NCI-H187 (cell line): Measurements from ENCODE around the gene CRABP1.
"Not testable (repeated sequence)": the region's sequence is repeated elsewhere in the genome, so short reads cannot be mapped to it uniquely, and the experiment has no call there.

Experiments used
- DNase-seq, 2 experiments: peaks; one replicate each; lab custom pipeline; 2025; lab: John Stamatoyannopoulos, UW

Gene CRABP1

DNA sequence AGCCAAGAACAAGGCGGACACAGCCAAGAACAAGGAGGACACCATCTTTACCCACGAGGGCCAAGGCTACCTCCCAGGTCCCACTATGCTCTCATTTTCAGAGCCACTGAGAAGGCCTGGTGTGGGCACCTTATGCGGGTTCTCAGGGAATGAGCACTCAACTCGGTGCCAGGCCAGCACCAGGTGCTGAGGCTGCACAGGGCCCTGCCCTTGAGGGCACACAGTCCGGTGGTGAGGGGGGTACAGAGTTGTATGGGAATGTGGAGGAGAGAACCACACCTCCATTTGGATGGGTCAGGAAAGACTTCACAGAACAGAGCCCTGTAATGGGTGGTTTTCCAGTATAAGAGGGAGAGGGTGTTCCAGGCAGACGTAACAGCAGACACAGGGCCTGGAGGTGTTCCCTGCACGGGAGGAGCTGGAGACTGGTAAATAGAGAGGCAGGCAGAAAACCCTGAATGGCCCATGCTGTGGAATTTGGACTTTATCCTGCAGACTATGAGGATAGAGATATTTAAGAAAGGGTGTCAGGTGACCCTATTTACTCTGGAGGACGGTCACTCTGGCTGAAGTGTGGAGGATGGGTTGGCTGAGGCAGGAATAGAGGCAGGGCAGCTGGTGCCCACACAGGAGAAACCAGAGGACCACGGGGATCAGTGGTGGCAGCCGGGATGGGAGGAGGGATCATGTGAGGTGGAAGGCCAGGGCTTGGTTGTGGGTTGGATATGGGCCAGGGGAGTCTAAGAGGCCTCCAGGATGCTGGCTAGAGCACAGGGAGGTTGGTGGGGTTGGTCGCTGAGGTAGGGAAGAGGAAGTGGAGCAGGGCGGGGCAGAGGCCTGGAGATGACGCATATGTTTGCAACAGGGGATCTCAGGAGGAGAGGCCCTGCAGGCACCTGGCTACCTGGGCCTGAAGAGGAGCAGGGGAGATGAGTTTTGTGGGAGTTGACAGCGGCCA is 34.6 kb downstream of the CRABP1 start:
- DNase-seq: no peak

DNA sequence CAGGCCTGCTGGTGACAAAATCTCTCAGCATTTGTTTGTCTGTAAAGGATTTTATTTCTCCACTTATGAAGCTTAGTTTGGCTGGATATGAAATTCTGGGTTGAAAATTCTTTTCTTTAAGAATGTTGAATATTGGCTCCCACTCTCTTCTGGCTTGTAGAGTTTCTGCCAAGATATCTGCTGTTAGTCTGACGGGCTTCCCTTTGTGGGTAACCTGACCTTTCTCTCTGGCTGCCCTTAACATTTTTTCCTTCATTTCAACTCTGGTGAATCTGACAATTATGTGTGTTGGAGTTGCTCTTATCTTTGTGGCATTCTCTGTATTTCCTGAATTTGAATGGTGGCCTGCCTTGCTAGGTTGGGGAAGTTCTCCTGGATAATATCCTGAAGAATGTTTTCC is 40.0 kb downstream of the CRABP1 start:
- DNase-seq: not testable (repeated sequence)

DNA sequence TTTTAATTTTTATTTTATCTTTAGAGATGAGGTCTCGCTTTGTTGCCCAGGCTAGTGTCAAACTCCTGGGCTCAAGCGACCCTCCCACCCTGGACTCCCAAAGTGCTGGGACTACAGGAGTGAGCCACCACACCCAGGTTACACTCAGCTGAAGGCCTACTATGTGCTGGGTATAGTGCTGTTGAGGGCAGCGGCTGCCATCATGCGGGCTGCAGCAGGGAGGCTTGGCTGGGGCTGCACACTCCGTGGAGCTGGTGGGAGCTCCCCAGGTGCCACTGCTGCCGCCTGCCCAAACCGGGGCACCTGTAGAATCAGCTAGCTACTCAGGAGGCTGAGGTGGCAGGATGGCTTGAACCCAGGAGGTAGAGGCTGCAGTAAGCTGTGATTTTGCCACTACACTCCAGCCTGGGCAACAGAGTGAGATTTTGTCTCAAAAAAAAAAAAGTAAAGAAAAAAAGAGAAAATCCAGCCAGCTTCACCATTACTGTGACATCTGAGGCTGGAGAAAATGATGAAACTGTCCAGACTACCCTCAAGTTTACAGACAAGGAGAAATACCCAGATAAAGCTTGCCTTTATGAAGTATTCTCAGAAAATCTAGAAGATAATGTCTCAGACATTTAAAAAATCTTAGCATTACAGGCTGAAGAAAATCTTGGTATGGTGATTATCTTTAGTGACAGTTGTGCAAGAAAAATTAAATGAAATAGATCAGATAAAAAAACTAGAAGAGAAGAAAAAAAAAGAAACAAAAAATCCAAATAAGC is 42.1 kb downstream of the CRABP1 start:
- DNase-seq: no peak

DNA sequence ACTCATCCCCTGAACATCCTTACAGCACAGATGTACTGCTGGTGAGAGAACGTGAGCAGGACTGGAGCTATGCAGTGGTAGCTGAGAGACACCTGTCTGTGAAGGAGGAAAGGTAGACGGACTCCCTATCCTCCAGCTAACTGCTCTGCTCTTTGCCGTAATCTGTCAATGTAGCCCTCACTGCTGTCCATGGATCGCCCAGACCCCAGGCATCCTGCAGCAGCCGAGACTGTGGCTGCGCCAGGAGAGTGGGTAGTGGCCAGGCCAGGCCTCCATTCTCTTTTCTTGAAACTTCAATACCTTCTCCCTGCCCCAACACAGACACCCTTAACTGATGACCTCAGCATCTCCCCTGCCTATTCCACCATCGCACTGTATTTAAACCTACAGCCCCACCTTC is 44.5 kb downstream of the CRABP1 start:
- no peak for DNase-seq

DNA sequence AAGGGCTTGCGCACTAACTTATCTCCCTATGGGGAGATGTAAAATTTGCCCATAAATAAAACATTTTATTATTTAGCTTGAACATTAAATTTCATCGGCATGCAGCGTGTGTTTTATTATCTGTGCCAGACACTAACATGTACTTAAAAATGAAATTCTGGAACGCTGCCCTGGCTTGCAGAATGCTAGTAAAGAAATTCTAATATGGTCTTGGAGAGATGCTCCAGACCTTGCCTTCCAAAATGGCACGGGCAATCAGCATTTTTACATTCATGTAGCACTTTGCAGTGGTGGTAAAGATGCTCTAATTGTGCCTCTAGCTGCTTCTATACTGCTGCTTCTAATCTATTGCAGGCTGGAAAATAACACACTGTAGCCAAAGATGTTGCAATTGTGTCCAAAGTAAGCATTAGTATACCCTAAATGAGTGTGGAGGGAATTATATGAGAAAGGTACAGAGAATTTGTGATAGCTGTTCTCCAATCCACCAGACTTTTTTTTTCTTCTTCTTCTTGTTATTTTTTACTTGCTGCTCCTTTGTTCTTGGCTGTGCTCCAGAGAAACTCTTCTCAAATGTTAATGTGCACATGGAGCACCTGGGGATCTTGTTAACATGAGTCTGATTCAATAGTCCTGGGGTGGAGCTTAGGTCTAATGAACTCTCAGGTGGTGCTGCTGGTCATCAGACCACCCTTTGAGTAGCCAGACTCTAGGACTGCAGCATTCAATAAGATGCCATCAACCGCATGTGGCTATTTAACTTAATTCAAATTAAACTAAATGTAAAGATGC is 47.3 kb downstream of the CRABP1 start:
- peak in 1 of 2 experiments; percentile 26 for DNase-seq

DNA sequence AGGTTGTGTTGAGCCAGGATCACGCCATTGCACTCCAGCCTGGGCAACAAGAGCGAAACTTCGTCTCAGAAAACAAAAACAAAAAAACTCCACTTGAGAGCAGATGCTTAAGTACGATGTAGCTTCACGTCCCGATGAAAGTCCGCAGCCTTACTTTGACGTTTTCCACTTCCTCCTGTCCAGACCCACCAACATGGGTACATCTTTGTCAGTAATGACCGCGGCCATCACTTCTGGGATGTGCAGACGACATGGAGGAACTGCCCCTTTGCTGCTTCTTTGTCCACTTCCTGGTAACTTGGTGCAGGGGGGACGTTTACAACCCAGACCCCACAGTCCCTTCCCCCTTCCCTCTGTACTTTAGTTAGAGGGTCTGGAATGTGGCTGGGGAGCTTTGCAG is 48.7 kb downstream of the CRABP1 start:
- no peak for DNase-seq

DNA sequence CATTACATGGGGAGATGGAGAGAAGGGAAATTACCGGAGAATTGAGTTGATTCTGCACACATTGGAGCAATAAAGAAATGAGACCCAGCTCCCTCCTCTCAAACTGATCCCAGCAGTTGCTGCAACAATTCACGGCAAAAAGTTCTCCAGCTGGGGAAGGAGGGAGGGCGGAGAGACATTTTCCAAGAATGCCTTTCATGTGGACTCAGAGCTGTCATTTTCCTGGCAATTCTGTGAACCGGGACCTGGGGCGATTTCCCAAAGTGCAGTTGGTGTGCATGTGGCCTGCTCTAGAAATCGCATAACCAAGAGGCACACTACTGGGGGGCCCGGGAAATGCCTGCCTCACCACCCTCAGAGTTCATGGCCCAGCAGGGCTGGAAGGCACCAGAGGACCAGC is 49.2 kb downstream of the CRABP1 start:
- DNase-seq: no peak

DNA sequence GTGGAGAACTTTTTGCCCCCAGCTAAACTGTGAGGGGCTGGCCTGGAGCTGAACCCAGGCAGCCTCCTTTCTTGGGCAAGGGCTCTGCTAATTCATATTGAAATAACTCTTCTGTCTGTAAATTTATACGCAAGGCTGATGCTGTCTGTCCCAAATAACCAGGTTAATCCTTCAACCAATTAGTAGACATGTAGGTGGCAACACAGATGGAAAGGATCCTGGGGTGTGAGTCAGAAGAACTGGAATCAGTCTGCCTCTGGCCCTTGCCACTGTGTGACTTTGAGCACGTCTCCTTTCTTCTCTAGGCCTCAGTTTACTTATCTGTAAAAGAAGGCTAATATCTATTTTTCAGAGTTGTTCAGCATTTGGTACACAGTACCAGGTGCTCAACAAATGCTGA is 49.6 kb downstream of the CRABP1 start:
- no peak for DNase-seq

DNA sequence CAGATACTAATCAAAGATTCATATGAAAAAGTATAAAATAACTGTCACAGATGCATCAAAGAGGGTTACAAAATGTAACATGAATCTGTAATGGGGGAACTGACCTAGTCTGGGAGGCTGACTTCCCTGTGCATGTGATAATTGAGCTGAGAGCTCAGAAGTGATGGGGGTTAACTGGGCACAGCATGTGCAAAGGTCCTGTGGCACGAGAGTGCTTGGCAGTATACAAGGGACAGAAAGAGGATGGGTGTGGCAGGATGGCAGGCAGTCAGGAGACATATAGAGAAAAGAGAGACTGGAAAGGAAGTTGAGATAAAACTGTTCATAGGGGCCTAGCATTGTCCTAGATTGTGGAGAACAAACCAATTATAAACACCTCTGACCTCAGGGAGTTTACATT is 50.1 kb downstream of the CRABP1 start:
- no peak for DNase-seq

DNA sequence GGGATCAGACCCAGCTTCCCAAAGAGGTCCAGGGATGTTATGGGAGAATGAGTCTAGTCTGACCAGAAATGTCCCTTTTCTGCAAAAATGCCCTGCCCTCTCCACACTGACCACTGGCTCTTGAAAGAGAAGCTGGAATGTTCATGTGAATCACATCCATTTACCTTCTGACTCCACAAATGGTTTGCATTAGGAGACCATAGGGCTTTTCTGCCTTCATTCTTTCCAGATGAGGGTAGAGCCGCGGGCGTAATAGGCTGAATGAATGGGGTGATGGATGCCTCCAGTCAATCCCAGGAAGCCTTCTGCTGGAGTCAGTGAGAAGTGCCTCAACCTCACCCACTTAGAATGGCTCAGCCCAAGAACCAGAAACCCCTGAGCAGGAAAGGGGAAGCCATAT is 50.7 kb downstream of the CRABP1 start:
- DNase-seq: no peak

DNA sequence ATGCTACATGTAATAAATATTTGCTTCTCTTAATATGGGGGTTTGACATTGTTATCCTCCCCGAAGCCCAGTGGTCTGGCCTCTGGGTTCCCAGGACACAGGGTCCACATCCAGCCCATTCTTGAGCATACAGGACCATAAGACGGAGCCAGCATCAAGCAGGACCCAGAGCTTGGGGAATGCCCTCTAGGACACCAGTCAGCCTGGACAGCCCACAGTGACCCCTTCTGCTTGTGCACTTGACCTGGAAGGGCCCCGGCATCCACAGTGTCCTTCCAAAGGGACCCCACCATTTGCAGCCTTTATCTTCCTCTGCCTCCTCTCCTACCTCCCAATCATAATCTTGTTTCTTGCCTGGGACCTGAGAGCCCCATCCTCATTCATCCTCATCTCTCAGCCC is 51.6 kb downstream of the CRABP1 start:
- DNase-seq: no peak

DNA sequence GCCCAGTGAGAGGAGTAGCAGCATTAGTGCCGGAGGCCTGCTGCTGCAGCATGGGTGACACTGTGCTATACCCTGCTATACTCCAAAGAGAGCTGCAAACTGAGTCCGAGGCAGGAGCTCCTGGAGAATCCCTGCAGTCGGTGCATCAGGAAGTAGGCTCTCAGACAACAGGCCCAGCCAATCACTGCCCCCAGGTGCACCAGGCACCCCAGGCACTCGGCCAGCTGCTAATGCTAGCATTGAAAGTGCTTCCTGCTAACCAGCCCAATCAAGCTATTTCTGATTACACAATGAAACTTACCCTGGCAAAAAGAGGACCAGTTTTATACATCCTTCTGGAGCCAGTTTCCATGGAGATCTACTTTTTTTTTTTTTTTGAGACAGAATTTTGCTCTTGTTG is 52.3 kb downstream of the CRABP1 start:
- DNase-seq: peak in 1 of 2 experiments; percentile 6

DNA sequence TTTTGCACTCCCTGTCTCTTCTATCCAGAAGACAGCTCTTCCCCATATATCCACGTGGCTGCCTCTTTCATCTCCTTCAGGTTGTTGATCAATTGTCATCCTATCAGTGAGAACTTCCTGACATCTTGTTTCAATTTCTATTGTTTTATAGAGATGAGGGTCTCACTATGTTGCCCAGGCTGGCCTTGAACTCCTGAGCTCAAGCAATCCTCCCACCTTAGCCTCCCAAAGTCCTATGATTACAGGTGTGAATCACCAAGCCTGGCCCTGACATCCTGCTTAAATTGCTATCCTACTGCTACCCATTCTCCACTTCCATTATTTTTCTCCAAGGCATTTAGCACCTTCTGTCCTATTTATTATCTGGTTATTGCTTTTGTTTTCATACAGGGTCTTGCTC is 53.0 kb downstream of the CRABP1 start:
- DNase-seq: no peak

DNA sequence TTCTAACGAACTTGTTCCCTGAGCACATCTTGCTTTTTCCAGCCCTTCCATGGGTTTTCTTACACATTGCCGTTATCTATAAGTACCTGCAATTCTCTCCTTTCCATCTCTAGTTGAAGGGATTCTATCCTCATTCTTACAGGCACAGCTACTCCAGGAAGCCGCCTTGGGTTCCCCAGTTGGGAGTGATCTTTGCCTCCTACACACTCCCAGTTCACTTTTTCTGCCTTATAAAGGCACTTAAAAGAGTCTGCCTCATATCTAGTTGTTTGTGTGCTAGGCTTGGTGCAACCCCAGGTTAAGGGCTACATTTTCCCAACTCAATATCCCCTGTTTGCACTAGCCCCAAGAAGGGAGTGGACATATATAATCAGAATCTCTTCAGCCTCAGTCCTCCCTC is 53.9 kb downstream of the CRABP1 start:
- no peak for DNase-seq

DNA sequence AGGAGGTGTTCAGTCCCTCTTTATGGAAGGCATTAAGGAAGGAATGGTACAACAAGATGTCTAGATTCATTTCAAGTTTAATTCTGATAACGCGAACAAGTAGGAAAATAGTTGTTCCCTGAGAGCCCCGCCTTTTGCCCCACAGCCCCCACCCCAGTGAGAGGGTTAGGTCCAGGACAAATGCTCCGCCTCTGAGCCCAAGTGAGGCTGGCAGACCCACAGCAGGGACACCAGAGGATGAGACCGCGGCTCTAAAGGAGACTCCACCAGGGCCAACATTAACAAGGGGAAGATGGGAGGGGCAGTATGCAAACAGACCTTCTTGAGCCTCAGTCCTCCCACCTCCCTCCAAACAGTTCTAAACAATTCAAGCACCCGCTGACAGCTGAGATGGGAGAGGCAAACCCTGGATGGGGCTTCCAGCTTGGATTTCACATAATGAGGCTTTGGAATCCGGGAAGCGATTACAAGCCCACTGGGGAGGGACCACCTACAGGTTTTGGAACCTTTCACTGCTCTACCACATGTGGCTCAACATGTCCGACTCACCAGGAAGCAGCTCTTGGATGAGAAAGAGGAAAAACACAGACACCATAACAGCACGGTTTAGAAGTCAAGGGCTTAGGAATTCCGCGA is 54.9 kb downstream of the CRABP1 start:
- peak in 1 of 2 experiments; percentile 3 for DNase-seq

DNA sequence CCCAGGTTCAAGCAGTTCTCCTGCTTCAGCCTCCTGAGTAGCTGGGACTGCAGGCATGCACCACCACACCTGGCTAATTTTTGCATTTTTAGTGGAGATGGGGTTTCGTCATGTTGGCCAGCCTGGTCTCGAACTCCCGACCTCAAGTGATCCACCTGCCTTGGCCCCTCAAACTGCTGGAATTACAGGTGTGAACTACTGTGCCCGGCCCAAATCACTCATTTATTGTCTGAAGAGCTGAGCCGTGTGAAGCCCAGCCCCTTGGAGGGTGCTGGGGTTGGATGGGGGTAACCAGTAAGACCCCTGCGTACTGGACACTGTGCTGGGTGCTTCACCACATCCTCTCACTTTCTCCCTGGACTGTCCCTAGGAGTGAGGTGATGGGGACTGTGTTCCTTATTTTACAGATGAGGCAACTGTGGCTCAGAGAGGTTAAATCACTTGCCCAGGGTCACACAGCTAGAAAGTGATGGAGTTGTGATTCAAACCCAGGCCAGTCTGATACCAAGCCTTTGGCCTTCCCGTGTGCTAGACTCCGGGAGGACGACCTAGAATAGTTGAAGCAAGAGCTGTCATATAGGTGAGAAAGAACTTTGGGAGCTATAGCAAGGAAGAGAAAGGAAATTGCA is 56.1 kb downstream of the CRABP1 start:
- DNase-seq: no peak

DNA sequence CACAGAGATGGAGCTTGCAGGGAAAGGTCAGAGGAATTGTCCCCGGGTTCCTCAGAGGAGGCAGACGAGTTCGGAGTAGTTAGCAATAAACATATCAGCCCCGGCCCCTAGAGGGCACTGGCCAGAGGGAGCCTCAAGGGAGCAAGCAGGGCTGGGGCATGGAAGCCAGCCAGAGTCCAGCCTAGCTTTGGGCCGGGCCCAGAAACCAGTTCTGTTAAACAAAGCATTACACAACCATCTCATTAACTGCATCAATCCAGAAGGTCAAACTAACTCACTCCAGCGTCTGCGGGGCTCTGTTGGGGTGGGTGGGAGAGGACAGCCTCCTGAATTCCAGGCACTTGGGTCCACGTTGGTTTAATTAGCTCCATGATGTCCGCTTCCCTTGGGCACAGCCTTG is 56.8 kb downstream of the CRABP1 start:
- DNase-seq: no peak

DNA sequence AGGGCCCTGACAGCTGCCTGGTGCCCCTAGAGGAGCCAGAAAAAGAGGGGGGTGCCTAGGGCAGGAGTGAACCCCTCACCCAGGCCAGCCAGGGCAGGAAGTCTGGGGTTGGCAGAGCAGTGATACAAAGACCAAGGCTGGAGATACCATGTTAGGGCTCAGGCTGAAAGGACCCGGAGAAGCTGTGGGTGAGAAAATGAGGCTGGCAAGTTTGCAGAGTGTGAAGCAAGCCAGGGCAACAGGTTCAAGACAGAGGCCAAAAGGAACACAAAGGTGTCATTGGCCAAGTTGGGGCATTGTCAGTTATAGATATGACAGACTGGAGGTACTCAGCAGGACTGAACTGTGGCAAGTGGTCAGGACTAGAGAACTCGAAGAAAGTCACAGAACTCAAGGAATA is 57.2 kb downstream of the CRABP1 start:
- DNase-seq: no peak
